Panc1 (cell line): ENCODE measurements around the gene TMUB1. TPM values are rescaled to one million over a fixed set of nuclear protein-coding genes. Genes with fewer than 3 reads are reported as not detected.

Experiments
- ATAC-seq: fragments of 200-7000 bp; cut with Tn5 transposase; 2 replicates; pipeline ENCODE4 v1.9.1; 2020; ENCODE audit warnings: mild to moderate bottlenecking, moderate library complexity
- BruUV-seq: library from RNA; stranded (reverse); fragments of 400-500 nt; replicated peaks from 2 replicates; lab custom pipeline; 2021; lab: Mats Ljungman, UMichigan
- CTCF ChIA-PET: fragments of 300-600 bp; sonication (Branson Sonifier 250); formaldehyde crosslinking; loops from one replicate; lab custom pipeline; 2022; ENCODE audit warnings: antibody characterized with exemption; lab: Charles Lee
- POLR2A ChIA-PET: fragments of 300-600 bp; sonication (Branson Sonifier 250); formaldehyde crosslinking; loops from one replicate; lab custom pipeline; 2022; ENCODE audit warnings: antibody characterized with exemption; lab: Charles Lee
- DNase-seq: peaks from one replicate; pipeline ENCODE4 v3.0.0-alpha.2; 2010; ENCODE audit warnings: low read depth, low spot score
- H3K27ac ChIP-seq: 2 replicates; pipeline ENCODE4 v1.5.1; 2011; ENCODE audit warnings: mild to moderate bottlenecking, low read length, inconsistent platforms
- H3K27me3 ChIP-seq: fragments of 200-500 bp; sonication (Bioruptor generic); 2 replicates; pipeline ENCODE4 v1.6.0; 2014; ENCODE audit warnings: low read length, inconsistent platforms; ENCODE audit not compliant: control insufficient read depth, insufficient read depth
- H3K36me3 ChIP-seq: fragments of 200-500 bp; sonication (Bioruptor generic); 2 replicates; pipeline ENCODE4 v1.5.1; 2014; ENCODE audit warnings: inconsistent platforms, mild to moderate bottlenecking, low read length, moderate library complexity; ENCODE audit not compliant: control insufficient read depth, insufficient read depth
- H3K4me1 ChIP-seq: 2 replicates; pipeline ENCODE4 v1.5.1; 2011; ENCODE audit warnings: inconsistent platforms, mild to moderate bottlenecking, low read length, moderate library complexity; ENCODE audit not compliant: control insufficient read depth, insufficient read depth
- H3K4me3 ChIP-seq, 2 experiments: 2 replicates each; pipeline ENCODE4 v1.5.1; 2011 to 2012; ENCODE audit warnings: low read depth in 2 of 2, low read length in 2 of 2, mild to moderate bottlenecking in 2 of 2, inconsistent platforms in 1 of 2, moderate library complexity in 1 of 2
- H3K9me3 ChIP-seq: fragments of 200-500 bp; sonication (Bioruptor generic); 2 replicates; pipeline ENCODE4 v1.5.1; 2014; ENCODE audit warnings: low read depth, mild to moderate bottlenecking, inconsistent platforms, low read length, moderate library complexity; ENCODE audit not compliant: control insufficient read depth, insufficient read depth
- CTCF ChIP-seq: fragments of 450-650 bp; IDR thresholded peaks from 2 replicates; pipeline ENCODE4 v1.5.1; 2017; ENCODE audit warnings: mild to moderate bottlenecking
- POLR2AphosphoS5 ChIP-seq: IDR thresholded peaks from 2 replicates; pipeline ENCODE4 v1.6.1; 2012; ENCODE audit warnings: mild to moderate bottlenecking, low read depth, low read length, moderate library complexity
- REST ChIP-seq, 2 experiments: IDR thresholded peaks; 2 replicates each; pipeline ENCODE4 v1.6.1; 2011 to 2012; ENCODE audit warnings: low read depth in 2 of 2, control low read depth in 1 of 2, low read length in 1 of 2, mild to moderate bottlenecking in 1 of 2, moderate library complexity in 1 of 2; ENCODE audit not compliant: insufficient read depth in 1 of 2
- SIN3A ChIP-seq: IDR thresholded peaks from 2 replicates; pipeline ENCODE4 v1.6.1; 2012; ENCODE audit warnings: low read depth, mild to moderate bottlenecking, low read length, moderate library complexity, borderline replicate concordance; ENCODE audit not compliant: insufficient read depth
- TCF7L2 ChIP-seq: IDR thresholded peaks from 2 replicates; pipeline ENCODE4 v1.6.1; 2011; ENCODE audit warnings: mild to moderate bottlenecking, low read depth, low read length, inconsistent platforms
- in situ Hi-C: cut with HindIII; loops from 2 replicates; pipeline ENCODE4 v1.10.0; 2016; ENCODE audit warnings: low sequenced_read_pairs, low pct_unique_long_range_greater_than_20kb
- intact Hi-C: fragments of 100-400 bp; cut with micrococcal nuclease; formaldehyde crosslinking; loops from one replicate; pipeline ENCODE4 v1.10.0; 2022; ENCODE audit not compliant: unreplicated experiment
- total RNA-seq: library from RNA; stranded (reverse); gene quantifications from one replicate; pipeline ENCODE4 v1.2.1, GENCODE V29; 2021; ENCODE audit not compliant: unreplicated experiment

Gene TMUB1
- total RNA-seq, 1 experiment from 2014 or later: 112 TPM

- intact Hi-C loops: loop anchor here (2.0 to 5.0 kb wide), 3 partner anchors 33 to 213 kb away; no protein-coding TSS in a partner anchor
Measured at GRCh38 chr7:151110236-151110940, 27.1 kb upstream of the TMUB1 start.

More at GRCh38 chr7:151110236-151110940, 27.1 kb upstream of the TMUB1 start:
- CTCF ChIA-PET: interaction anchor here (0.7 to 1.7 kb wide), 2 partner anchors 34 to 82 kb away, joined by 3 to 7 read pairs; partner anchors contain the start of gene ABCB8
- DNase-seq (no peak), ATAC-seq (0 out of 2 replicates have a peak, but pooled peaks have one; percentile 1)
- Histone ChIP-seq H3K9me3 (no peaks in the 10 kb centered on the region), H3K27me3 (no peaks in the 10 kb centered on the region), H3K27ac (no peak overlapping the region), H3K4me3 (no peak overlapping the region), H3K4me1 (peaks cover 14% of the 10 kb centered on the region), H3K36me3 (no peaks in the 10 kb centered on the region)
- no TSS peak for BruUV-seq
- POLR2A ChIA-PET: interaction anchor here (0.6 kb wide), 1 partner anchor 28 kb away, joined by 3 read pairs; no protein-coding TSS in a partner anchor
- in situ Hi-C loops: no loop called here
- TF ChIP-seq TCF7L2 (no peak), POLR2AphosphoS5 (no peak), REST (IDR thresholded peaks at IDR 0.05; ENCODE audit: insufficient read depth in 1 of 2, low read depth in 2 of 2, low read length in 1 of 2) (no peak), CTCF (no peak), SIN3A (no peak)
